SK-N-SH (cell line): ENCODE measurements around the gene RAB4B. TPM values are rescaled to one million over a fixed set of nuclear protein-coding genes. Genes with fewer than 3 reads are reported as not detected.

Experiments
- CTCF ChIA-PET: fragments of 300-600, 350-600 bp; formaldehyde crosslinking; extraction: SDS; loops from one replicate; lab custom pipeline; 2021; lab: Yijun Ruan, JAX
- POLR2A ChIA-PET: fragments of 350-600 bp; sonication (Branson Sonifier 250); formaldehyde crosslinking; extraction: SDS; loops from one replicate; lab custom pipeline; 2020; ENCODE audit warnings: antibody characterized with exemption, inconsistent platforms; lab: Yijun Ruan, JAX
- DNase-seq: peaks from one replicate; pipeline ENCODE4 v3.0.0; 2012
- H2AFZ ChIP-seq: fragments of 200-600 bp; sonication (generic); 2 replicates; pipeline ENCODE4 v1.8.1; 2016; ENCODE audit warnings: antibody characterized with exemption, mild to moderate bottlenecking, low read depth
- H3F3A ChIP-seq: fragments of 200-600 bp; sonication (generic); replicated peaks from 2 replicates; pipeline ENCODE3; 2016; ENCODE audit warnings: antibody characterized with exemption, mild to moderate bottlenecking; ENCODE audit not compliant: insufficient read depth
- H3K27ac ChIP-seq, 2 experiments: fragments of 200-500 bp in 1 of 2; fragments of 200-600 bp in 1 of 2; sonication (Bioruptor generic) in 1 of 2; sonication (generic), shearing (Covaris generic) in 1 of 2; 2 replicates each; pipeline versions ENCODE4 v1.5.1 to v1.6.1; 2014 to 2016; ENCODE audit warnings: low read depth in 2 of 2, inconsistent platforms in 1 of 2, low read length in 1 of 2, mild to moderate bottlenecking in 1 of 2, mixed read lengths in 1 of 2
- H3K27me3 ChIP-seq: fragments of 200-600 bp; sonication (generic), shearing (Covaris generic); 2 replicates; pipeline ENCODE4 v1.6.1; 2016; ENCODE audit warnings: mixed run types; ENCODE audit not compliant: insufficient read depth
- H3K36me3 ChIP-seq, 2 experiments: fragments of 200-500 bp in 1 of 2; fragments of 200-600 bp in 1 of 2; sonication (Bioruptor generic) in 1 of 2; sonication (generic) in 1 of 2; replicated peaks in 1 of 2; 2 replicates each; pipeline versions ENCODE3 to v1.5.1; 2014 to 2016; ENCODE audit warnings: low read length in 1 of 2, mild to moderate bottlenecking in 1 of 2; ENCODE audit not compliant: insufficient read depth in 2 of 2, control insufficient read depth in 1 of 2
- H3K4me1 ChIP-seq, 2 experiments: fragments of 200-500 bp in 1 of 2; fragments of 200-600 bp in 1 of 2; sonication (Bioruptor generic) in 1 of 2; sonication (generic), shearing (Covaris generic) in 1 of 2; 2 replicates each; pipeline versions ENCODE4 v1.5.1 to v1.6.1; 2014 to 2016; ENCODE audit warnings: low read depth in 1 of 2, low read length in 1 of 2, mixed run types in 1 of 2; ENCODE audit not compliant: insufficient read depth in 2 of 2, control insufficient read depth in 1 of 2
- H3K4me2 ChIP-seq: fragments of 200-600 bp; sonication (generic), shearing (Covaris generic); 2 replicates; pipeline ENCODE4 v1.6.1; 2017; ENCODE audit warnings: mixed run types
- H3K4me3 ChIP-seq, 2 experiments: fragments of 200-500 bp in 1 of 2; fragments of 200-600 bp in 1 of 2; sonication (Bioruptor generic) in 1 of 2; sonication (generic), shearing (Covaris generic) in 1 of 2; 2 replicates each; pipeline versions ENCODE4 v1.5.1 to v1.8.1; 2014 to 2016; ENCODE audit warnings: low read depth in 2 of 2, inconsistent platforms in 1 of 2, low read length in 1 of 2, mild to moderate bottlenecking in 1 of 2, mixed read lengths in 1 of 2, moderate library complexity in 1 of 2
- H3K79me2 ChIP-seq: fragments of 200-600 bp; sonication (generic); 2 replicates; pipeline ENCODE4 v1.8.1; 2017; ENCODE audit warnings: mild to moderate bottlenecking; ENCODE audit not compliant: insufficient read depth
- H3K9ac ChIP-seq: fragments of 200-600 bp; sonication (generic); 2 replicates; pipeline ENCODE4 v1.6.1; 2017; ENCODE audit warnings: mixed run types
- H3K9me2 ChIP-seq: fragments of 200-600 bp; sonication (generic); 2 replicates; pipeline ENCODE4 v1.6.1; 2017; ENCODE audit warnings: mixed run types
- H3K9me3 ChIP-seq: fragments of 200-600 bp; sonication (generic); 2 replicates; pipeline ENCODE4 v1.6.1; 2017; ENCODE audit warnings: mixed run types, mild to moderate bottlenecking, moderate library complexity
- H4K20me1 ChIP-seq: fragments of 200-600 bp; sonication (generic); 2 replicates; pipeline ENCODE4 v1.6.1; 2017; ENCODE audit warnings: mild to moderate bottlenecking, mixed run types; ENCODE audit not compliant: insufficient read depth
- CTCF ChIP-seq: fragments of 200-600 bp; sonication (generic); IDR thresholded peaks from 2 replicates; pipeline ENCODE4 v1.6.1; 2017; ENCODE audit warnings: antibody characterized with exemption, mild to moderate bottlenecking, moderate library complexity
- FOSL2 ChIP-seq: IDR thresholded peaks from 2 replicates; pipeline ENCODE4 v1.4.0; 2012; ENCODE audit warnings: low read depth, mild to moderate bottlenecking, moderate library complexity, borderline replicate concordance
- MAX ChIP-seq: IDR thresholded peaks from 2 replicates; pipeline ENCODE4 v1.4.0; 2012; ENCODE audit warnings: low read depth
- MEF2A ChIP-seq: IDR thresholded peaks from 2 replicates; pipeline ENCODE4 v1.4.0; 2012; ENCODE audit warnings: low read depth, borderline replicate concordance
- NFIC ChIP-seq: IDR thresholded peaks from 2 replicates; pipeline ENCODE4 v1.4.0; 2012; ENCODE audit warnings: borderline replicate concordance
- NRF1 ChIP-seq: IDR thresholded peaks from 2 replicates; pipeline ENCODE4 v1.6.1; 2012; ENCODE audit warnings: low read depth, mild to moderate bottlenecking, low read length
- RAD21 ChIP-seq: IDR thresholded peaks from 2 replicates; pipeline ENCODE4 v1.6.1; 2012; ENCODE audit warnings: mild to moderate bottlenecking, low read length
- REST ChIP-seq: IDR thresholded peaks from 2 replicates; pipeline ENCODE4 v1.6.1; 2012; ENCODE audit warnings: mild to moderate bottlenecking, low read depth, low read length, moderate library complexity
- RXRA ChIP-seq: IDR thresholded peaks from 2 replicates; pipeline ENCODE4 v1.4.0; 2012; ENCODE audit warnings: low read depth, mild to moderate bottlenecking, borderline replicate concordance
- USF1 ChIP-seq: IDR thresholded peaks from 2 replicates; pipeline ENCODE4 v1.4.0; 2012; ENCODE audit warnings: low read depth, borderline replicate concordance
- USF2 ChIP-seq: fragments of 150-350 bp; IDR thresholded peaks from 2 replicates; pipeline ENCODE4 v1.6.1; 2017; ENCODE audit warnings: antibody characterized with exemption, low read length, low read depth, borderline replicate concordance
- WGBS: methylation state at CpG from one replicate; pipeline ENCODE4 v1.1.6; 2017; ENCODE audit warnings: low lambda C conversion rate; 5-methylcytosine and 5-hydroxymethylcytosine counted together
- polyA plus RNA-seq, 3 experiments: library from polyadenylated mRNA; depleted of rRNA; stranded (reverse); fragments of >200 nt; gene quantifications; 2 replicates each; pipeline ENCODE4 v1.2.3, GENCODE V29; 2012

Gene RAB4B
- polyA plus RNA-seq, 1 of the 3 experiments (the other 2 are of a cell fraction) = 53.2 TPM

- H3K27me3 ChIP-seq = no peaks in the 10 kb centered on the region
- peak overlapping the region in 1 of 2 experiments; percentile 6; a peak in 1 of 4 replicates for H3K4me3 ChIP-seq
- H2AFZ ChIP-seq = no peak overlapping the region
- no peak overlapping the region for H3K9ac ChIP-seq
- peaks cover 33 to 46% of the 10 kb centered on the region in 2 experiments for H3K36me3 ChIP-seq
- no peaks in the 10 kb centered on the region for H3K9me2 ChIP-seq
- H3K4me1 ChIP-seq = peaks cover 42 to 73% of the 10 kb centered on the region in 2 experiments; a peak in 3 of 4 replicates
- no peak for DNase-seq
- CTCF ChIA-PET = interaction anchor here (0.6 to 1.3 kb wide), 4 partner anchors 25 to 141 kb away, joined by 3 to 5 read pairs (median 4); partner anchors contain the start of gene RAB4B
- whole genome bisulfite sequencing = 88% methylated on average over 8 of the region's 9 CpGs
- H4K20me1 ChIP-seq = peaks cover 84% of the 10 kb centered on the region
- TF ChIP-seq REST (no peak), USF1 (no peak), USF2 (no peak), MEF2A (no peak), FOSL2 (no peak), MAX (no peak), NRF1 (no peak), RXRA (no peak), NFIC (no peak), CTCF (no peak), RAD21 (no peak)
- H3F3A ChIP-seq = peaks cover 17% of the 10 kb centered on the region
- H3K4me2 ChIP-seq = peak overlapping the region; percentile 98
- POLR2A ChIA-PET = interaction anchor here (0.9 to 1.4 kb wide), 2 partner anchors 25 to 61 kb away, joined by 3 to 8 read pairs; partner anchors contain the start of gene RAB4B
- no peaks in the 10 kb centered on the region for H3K9me3 ChIP-seq
- peaks cover 89% of the 10 kb centered on the region for H3K79me2 ChIP-seq
- peak overlapping the region in 1 of 2 experiments; percentile 67; a peak in 2 of 4 replicates for H3K27ac ChIP-seq
Observed at GRCh38 chr19:40803170-40803856, 25.3 kb downstream of the RAB4B start.
